Activated naive CD8-positive, alpha-beta T cell treated with anti-CD3 and anti-CD28 coated beads for 36 hours (primary cell): ENCODE data around the gene ATG9B. TPM values are rescaled to one million over a fixed set of nuclear protein-coding genes. Genes with fewer than 3 reads are reported as not detected.

Experiments used
- DNase-seq: peaks from one replicate; pipeline ENCODE4 v3.0.0; 2021
- H3K27ac Mint-ChIP-seq: one replicate; pipeline ENCODE4 v1.8.0; 2022; ENCODE audit warnings: mild to moderate bottlenecking, moderate library complexity, mixed read lengths
- H3K27me3 Mint-ChIP-seq: one replicate; pipeline ENCODE4 v1.8.0; 2022; ENCODE audit warnings: mild to moderate bottlenecking, mixed read lengths
- H3K36me3 Mint-ChIP-seq: one replicate; pipeline ENCODE4 v1.8.0; 2021; ENCODE audit warnings: mild to moderate bottlenecking, mixed read lengths
- H3K4me1 Mint-ChIP-seq: one replicate; pipeline ENCODE4 v1.8.0; 2021; ENCODE audit warnings: mixed read lengths
- H3K4me3 Mint-ChIP-seq: one replicate; pipeline ENCODE4 v1.8.0; 2022; ENCODE audit warnings: mild to moderate bottlenecking, moderate library complexity, mixed read lengths
- H3K9me3 Mint-ChIP-seq: one replicate; pipeline ENCODE4 v1.8.0; 2022; ENCODE audit warnings: mixed read lengths
- total RNA-seq, 2 experiments: library from RNA; stranded (reverse); gene quantifications; one replicate each; pipeline ENCODE4 v1.2.3, GENCODE V29; 2021

Gene ATG9B, protein sequence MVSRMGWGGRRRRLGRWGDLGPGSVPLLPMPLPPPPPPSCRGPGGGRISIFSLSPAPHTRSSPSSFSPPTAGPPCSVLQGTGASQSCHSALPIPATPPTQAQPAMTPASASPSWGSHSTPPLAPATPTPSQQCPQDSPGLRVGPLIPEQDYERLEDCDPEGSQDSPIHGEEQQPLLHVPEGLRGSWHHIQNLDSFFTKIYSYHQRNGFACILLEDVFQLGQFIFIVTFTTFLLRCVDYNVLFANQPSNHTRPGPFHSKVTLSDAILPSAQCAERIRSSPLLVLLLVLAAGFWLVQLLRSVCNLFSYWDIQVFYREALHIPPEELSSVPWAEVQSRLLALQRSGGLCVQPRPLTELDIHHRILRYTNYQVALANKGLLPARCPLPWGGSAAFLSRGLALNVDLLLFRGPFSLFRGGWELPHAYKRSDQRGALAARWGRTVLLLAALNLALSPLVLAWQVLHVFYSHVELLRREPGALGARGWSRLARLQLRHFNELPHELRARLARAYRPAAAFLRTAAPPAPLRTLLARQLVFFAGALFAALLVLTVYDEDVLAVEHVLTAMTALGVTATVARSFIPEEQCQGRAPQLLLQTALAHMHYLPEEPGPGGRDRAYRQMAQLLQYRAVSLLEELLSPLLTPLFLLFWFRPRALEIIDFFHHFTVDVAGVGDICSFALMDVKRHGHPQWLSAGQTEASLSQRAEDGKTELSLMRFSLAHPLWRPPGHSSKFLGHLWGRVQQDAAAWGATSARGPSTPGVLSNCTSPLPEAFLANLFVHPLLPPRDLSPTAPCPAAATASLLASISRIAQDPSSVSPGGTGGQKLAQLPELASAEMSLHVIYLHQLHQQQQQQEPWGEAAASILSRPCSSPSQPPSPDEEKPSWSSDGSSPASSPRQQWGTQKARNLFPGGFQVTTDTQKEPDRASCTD
- 10 to 100 TPM; 12.3 TPM for total RNA-seq

DNA sequence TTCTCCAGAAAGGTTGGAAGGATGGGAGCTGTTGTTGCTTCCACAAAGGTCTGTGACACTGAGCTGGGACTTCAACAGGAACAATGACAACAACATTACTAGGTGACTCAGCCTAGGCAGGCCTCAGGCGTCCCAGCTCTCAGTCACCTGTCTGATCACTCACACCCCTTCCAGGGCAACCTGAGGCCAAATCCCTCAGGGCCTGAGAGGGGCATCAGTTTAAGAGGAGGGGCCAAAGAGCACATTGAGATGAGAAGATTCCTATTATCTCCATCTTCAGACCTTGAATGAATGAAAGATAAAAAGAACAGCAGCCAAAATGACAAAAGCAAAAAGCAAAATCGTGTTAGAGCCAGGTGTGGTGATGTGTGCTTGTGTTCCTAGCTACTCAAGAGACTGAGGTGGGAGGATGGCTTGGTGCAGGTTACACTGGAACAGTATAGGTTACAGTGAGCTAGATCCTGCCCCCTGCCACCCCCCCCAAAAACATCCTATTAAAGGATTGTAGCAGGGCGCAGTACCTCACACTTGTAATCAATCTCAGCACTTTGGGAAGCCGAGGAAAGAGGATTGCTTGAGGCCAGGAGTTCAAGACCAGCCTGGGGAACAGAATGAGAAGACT lies at the start of gene ATG9B:
ATG9B (minus strand) TSS at position 60 of the 622 bp plus-strand sequence. CDS start 71 bp downstream, outside the sequence.
- peaks cover 17% of the 10 kb centered on the region for H3K4me1 Mint-ChIP-seq
- peaks cover 7% of the 10 kb centered on the region for H3K27me3 Mint-ChIP-seq
- H3K36me3 Mint-ChIP-seq = peaks cover 5% of the 10 kb centered on the region
- no peak within 1 kb of the TSS for H3K27ac Mint-ChIP-seq
- H3K9me3 Mint-ChIP-seq = no peaks in the 10 kb centered on the region
- no peak within 1 kb of the TSS for H3K4me3 Mint-ChIP-seq
- no peak for DNase-seq

DNA sequence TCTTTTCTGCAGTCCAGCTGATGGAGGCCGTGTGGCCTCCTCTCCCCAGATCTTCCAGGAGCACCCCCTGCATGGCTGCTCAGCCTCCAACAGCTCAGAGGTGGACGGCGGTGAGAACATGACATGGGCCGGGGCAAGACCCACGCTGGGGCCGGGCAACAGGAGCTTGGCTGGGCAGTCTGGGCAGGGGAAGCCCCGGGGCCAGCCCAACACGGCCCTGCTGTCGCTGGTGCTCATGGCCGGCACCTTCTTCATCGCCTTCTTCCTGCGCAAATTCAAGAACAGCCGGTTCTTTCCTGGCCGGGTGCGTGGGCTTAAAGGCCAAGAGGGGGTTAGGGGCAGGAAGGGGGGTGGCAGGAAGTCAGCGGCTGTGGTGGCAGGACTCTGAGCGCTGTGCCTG lies 49.7 kb upstream of the ATG9B start:
- H3K4me3 Mint-ChIP-seq = no peak overlapping the region
- DNase-seq = no peak
- no peaks in the 10 kb centered on the region for H3K9me3 Mint-ChIP-seq
- H3K36me3 Mint-ChIP-seq = peaks cover 9% of the 10 kb centered on the region
- no peak overlapping the region for H3K27ac Mint-ChIP-seq
- peaks cover 6% of the 10 kb centered on the region for H3K4me1 Mint-ChIP-seq
- H3K27me3 Mint-ChIP-seq = no peaks in the 10 kb centered on the region

DNA sequence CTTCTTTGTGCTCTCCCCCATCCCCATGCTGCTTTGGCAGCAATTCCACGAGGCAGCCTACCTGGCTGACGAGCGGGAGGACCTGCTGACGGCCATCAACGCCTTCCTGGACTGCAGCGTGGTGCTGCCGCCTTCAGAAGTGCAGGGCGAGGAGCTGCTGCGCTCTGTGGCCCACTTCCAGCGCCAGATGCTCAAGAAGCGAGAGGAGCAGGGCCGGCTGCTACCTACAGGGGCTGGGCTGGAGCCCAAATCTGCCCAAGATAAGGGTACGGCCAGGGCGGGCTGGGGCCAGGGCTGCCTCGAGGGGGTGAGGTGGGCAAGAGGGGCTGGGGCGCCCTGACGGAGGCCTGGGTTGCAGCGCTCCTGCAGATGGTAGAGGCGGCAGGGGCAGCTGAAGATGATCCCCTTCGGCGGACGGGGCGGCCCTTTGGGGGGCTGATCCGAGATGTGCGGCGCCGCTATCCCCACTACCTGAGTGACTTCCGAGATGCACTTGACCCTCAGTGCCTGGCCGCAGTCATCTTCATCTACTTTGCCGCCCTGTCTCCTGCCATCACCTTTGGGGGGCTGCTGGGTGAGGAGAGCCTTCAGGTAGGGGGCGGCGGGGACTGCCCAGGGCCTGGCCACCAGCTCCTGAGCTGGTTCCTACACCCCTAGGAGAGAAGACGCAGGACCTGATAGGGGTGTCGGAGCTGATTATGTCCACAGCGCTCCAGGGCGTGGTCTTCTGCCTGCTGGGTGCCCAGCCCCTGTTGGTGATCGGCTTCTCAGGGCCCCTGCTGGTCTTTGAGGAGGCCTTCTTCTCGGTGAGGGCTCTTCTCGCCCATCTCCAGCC lies 47.0 kb upstream of the ATG9B start:
- no peak overlapping the region for H3K27ac Mint-ChIP-seq
- H3K27me3 Mint-ChIP-seq = no peaks in the 10 kb centered on the region
- no peaks in the 10 kb centered on the region for H3K9me3 Mint-ChIP-seq
- H3K36me3 Mint-ChIP-seq = peaks cover 4% of the 10 kb centered on the region
- no peak overlapping the region for H3K4me3 Mint-ChIP-seq
- no peaks in the 10 kb centered on the region for H3K4me1 Mint-ChIP-seq
- no peak for DNase-seq

DNA sequence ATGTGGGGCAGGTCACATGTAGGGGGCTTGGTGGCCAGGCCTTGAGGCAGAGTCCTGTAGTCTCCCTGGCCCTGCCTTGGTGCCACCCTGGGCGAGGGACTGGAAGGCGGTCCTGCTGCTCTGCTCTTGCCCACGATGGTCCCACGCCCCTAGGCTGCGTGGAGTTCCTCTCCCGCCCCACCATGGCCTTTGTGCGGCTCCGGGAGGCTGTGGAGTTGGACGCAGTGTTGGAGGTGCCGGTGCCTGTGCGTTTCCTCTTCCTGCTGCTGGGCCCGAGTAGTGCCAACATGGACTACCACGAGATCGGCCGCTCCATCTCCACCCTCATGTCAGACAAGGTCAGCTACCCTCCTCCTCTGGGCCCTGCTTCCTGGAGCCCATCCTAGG lies 46.3 kb upstream of the ATG9B start:
- Mint-ChIP-seq H3K27me3 (no peaks in the 10 kb centered on the region), H3K9me3 (no peaks in the 10 kb centered on the region), H3K27ac (no peak overlapping the region), H3K36me3 (no peaks in the 10 kb centered on the region), H3K4me1 (no peaks in the 10 kb centered on the region), H3K4me3 (no peak overlapping the region)
- DNase-seq = no peak

DNA sequence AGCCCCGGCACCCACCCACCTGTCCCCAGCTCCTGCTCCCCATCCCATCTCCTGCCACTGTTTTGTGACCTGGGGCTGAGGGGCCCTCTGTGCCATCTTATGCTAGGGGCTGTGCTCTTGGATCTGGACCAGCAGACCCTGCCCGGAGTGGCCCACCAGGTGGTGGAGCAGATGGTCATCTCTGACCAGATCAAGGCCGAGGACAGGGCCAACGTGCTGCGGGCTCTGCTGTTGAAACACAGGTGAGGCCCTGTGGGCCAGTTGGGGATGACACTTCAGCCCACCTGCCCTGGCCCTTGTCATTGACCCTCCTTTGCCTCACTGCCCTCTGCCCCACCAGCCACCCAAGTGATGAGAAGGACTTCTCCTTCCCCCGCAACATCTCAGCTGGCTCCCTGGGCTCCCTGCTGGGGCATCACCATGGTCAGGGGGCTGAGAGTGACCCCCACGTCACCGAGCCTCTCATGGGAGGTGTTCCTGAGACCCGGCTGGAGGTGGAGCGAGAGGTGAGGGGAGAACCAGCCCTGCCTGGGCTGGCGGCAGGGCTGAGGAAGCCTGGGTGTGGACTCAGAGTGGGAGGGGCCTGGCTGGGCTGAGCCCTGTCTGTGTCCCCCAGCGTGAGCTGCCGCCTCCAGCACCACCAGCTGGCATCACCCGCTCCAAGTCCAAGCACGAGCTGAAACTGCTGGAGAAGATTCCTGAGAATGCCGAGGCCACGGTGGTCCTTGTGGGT lies 45.7 kb upstream of the ATG9B start:
- DNase-seq = no peak
- H3K4me1 Mint-ChIP-seq = no peaks in the 10 kb centered on the region
- no peaks in the 10 kb centered on the region for H3K9me3 Mint-ChIP-seq
- no peaks in the 10 kb centered on the region for H3K36me3 Mint-ChIP-seq
- no peak overlapping the region for H3K27ac Mint-ChIP-seq
- H3K27me3 Mint-ChIP-seq = no peaks in the 10 kb centered on the region
- H3K4me3 Mint-ChIP-seq = no peak overlapping the region

DNA sequence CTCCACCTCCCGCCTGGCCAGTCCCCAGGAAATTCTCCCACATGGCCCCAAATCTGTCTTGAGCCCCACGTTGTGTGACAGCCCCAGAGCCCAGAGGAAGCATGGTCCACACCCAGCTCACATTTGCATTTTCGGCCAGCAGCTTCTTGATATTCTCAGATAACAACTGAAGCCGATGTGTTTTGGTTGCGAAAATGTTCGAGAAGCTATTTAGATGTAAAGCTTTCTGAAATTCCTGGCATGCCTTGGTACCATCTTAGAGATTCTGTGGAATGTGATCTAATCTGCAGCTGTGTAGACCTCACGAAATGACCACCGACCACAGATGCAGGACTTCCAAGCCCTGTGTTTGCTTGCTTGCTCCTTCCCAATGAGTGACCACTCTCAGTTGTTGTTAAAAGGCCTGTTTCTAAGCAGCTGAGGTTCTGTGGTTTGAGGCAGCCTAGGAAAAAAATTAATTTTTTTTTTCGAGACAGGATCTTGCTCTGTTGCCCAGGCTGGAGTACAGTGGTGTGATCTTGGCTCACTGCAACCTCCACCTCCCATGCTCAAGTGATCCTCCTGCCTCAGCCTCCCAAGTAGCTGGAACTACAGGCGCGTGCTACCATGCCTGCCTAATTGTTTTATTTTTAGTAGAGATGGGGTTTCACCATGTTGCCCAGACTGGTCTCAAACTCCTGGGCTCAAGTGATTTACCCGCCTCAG lies 43.9 kb upstream of the ATG9B start:
- Mint-ChIP-seq H3K4me1 (peaks cover 2% of the 10 kb centered on the region), H3K4me3 (no peak overlapping the region), H3K27me3 (no peaks in the 10 kb centered on the region), H3K27ac (no peak overlapping the region), H3K9me3 (no peaks in the 10 kb centered on the region), H3K36me3 (peaks cover 8% of the 10 kb centered on the region)
- no peak for DNase-seq

DNA sequence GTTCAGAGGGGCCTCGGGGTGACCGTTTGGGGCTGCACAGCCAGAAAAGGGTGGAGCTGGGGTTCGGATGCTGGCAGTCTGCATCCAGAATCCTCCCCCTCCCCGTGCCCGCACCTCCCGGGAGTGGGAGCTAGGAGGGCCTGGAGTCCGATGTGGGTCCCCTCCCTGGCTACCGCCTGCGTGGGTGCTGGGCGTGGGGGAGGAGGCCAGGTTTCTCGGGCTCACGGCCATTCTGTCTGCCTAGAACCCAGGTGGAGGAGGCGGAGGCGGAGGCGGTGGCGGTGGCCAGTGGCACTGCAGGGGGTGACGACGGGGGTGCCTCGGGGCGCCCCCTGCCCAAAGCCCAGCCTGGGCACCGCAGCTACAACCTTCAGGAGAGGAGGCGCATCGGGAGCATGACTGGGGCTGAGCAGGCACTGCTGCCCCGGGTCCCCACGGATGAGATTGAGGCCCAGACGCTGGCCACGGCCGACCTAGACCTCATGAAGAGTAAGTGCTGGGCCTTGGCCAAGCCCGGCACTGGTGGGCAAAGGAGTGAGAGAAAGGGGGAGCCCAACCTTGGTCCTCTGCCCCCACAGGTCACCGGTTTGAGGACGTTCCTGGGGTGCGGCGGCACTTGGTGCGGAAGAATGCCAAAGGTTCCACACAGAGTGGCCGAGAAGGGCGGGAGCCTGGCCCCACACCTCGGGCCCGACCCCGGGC lies 42.1 kb upstream of the ATG9B start:
- no peaks in the 10 kb centered on the region for H3K27me3 Mint-ChIP-seq
- no peak overlapping the region for H3K4me3 Mint-ChIP-seq
- DNase-seq = no peak
- peaks cover 9% of the 10 kb centered on the region for H3K36me3 Mint-ChIP-seq
- H3K9me3 Mint-ChIP-seq = no peaks in the 10 kb centered on the region
- no peak overlapping the region for H3K27ac Mint-ChIP-seq
- peaks cover 4% of the 10 kb centered on the region for H3K4me1 Mint-ChIP-seq

DNA sequence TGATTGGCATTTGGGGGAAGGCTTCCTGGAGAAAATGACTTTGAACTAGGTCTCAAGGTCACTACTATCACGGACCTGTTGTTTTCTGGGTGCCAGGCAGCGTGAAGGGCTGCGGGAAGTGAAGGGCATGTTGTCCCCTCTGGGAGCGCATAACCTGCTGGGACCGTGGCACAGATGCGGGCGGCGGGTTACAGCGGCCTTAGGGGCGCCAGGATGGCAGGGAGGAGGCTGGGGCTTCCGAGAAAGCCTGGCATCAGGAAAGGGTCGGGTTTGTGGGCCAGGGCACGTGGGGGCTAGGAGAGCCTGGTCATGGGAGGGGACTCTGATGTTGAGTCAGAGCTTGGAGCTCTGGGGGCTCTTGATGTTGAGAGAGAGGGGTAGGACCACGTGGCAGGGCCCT lies 41.2 kb upstream of the ATG9B start:
- H3K36me3 Mint-ChIP-seq = peaks cover 10% of the 10 kb centered on the region
- peaks cover 10% of the 10 kb centered on the region for H3K4me1 Mint-ChIP-seq
- H3K9me3 Mint-ChIP-seq = no peaks in the 10 kb centered on the region
- DNase-seq = no peak
- H3K27ac Mint-ChIP-seq = no peak overlapping the region
- no peaks in the 10 kb centered on the region for H3K27me3 Mint-ChIP-seq
- H3K4me3 Mint-ChIP-seq = no peak overlapping the region

DNA sequence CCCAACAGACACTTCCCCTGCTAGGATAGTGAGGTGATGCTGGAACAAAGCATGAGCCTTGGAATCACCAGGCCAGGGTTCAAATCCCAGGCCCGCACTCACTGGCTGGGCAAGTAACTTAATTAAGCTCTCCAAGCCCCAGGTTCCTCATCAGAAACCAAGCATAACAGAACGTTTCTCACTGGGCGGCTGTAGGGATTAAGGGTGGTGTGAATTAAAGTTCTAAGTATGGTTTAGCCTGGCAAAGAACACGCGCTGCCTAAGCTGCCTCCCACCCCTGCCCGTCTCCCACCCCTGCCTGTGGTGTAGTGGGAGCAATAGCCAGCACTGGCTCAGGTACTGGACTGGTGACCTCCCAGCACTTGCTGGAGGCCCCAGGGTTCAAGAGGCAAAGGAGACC lies 40.7 kb upstream of the ATG9B start:
- Mint-ChIP-seq H3K9me3 (no peaks in the 10 kb centered on the region), H3K4me3 (no peak overlapping the region)

DNA sequence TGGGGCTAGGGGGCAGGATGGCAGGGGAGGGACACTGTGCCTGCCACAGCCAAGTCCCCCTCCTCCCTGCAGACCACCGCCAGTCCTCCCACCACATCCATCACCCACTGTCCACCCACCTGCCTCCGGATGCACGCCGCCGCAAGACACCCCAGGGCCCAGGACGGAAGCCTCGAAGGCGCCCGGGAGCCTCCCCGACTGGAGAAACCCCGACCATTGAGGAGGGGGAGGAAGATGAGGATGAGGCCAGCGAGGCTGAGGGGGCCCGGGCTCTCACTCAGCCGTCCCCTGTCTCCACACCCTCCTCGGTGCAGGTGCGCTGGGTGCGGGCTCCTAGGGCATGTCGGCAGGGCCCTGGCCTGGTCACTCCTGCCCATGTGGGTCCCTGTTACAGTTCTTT lies 40.2 kb upstream of the ATG9B start:
- no peak for DNase-seq
- no peak overlapping the region for H3K27ac Mint-ChIP-seq
- peaks cover 12% of the 10 kb centered on the region for H3K4me1 Mint-ChIP-seq
- H3K27me3 Mint-ChIP-seq = no peaks in the 10 kb centered on the region
- H3K36me3 Mint-ChIP-seq = peaks cover 10% of the 10 kb centered on the region
- H3K9me3 Mint-ChIP-seq = no peaks in the 10 kb centered on the region
- no peak overlapping the region for H3K4me3 Mint-ChIP-seq

More for the DNA sequence above, 40.7 kb upstream of the ATG9B start:
- peaks cover 12% of the 10 kb centered on the region for H3K4me1 Mint-ChIP-seq
- DNase-seq = no peak
- no peaks in the 10 kb centered on the region for H3K27me3 Mint-ChIP-seq
- peaks cover 10% of the 10 kb centered on the region for H3K36me3 Mint-ChIP-seq
- no peak overlapping the region for H3K27ac Mint-ChIP-seq

DNA sequence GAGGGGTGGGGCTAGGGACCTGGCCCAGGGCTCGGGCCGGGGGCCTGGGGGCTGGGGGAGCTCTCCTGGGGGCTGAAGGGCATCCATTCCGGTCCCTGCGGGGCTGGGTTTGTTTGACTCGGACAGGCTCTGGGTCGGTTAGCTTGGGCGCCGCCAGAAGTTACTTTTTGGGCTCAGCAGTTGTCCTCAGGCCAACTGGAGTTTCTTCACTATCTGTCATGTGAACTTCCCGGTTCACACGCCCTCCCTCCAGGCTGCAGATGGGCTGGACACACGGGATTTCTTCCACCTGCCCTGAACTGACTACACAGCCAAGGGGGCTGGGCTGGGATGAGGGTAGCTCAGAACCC lies 38.9 kb upstream of the ATG9B start:
- Mint-ChIP-seq H3K36me3 (peaks cover 10% of the 10 kb centered on the region), H3K4me3 (no peak overlapping the region), H3K27me3 (no peaks in the 10 kb centered on the region), H3K4me1 (peaks cover 21% of the 10 kb centered on the region), H3K9me3 (no peaks in the 10 kb centered on the region), H3K27ac (no peak overlapping the region)
- DNase-seq = no peak

DNA sequence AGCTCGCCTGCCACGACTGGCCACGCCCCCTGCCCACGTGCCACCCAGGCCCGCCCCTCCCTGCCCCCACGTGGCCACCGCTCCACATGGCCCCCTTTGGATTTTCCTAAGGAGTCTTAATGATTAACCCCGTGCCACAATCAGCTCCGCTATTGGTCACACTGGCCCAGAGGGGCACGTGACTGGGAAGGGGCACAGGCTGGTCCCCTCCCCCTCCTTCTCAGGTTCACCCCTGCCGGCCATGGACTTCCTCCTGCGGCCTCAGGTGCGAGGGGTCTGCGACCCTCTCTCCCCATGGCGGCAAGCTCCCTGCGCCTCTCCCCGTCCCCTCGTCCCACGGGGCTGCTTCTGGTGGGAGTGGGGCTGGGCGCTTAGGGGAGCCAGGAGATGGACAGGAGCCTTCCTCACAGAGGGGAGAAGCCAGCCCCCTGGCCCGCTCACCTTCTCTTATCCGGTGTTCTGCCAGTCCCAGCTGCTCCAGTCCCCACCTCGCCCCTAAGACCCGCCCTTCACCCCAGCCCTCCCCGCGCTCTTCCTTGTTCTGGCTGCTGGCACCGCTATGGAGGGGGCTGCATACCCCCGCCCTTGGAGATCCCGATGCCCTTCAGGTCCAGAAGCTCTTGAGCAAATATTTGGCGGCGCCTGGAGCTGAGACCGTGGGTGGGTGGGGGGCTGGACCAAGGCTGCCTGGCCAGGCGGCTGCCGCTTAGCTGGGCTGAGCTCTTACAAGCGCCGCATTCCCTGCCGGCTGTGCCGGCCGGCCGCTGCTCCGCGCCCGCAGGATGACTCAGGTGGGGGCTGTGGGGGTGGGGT lies 38.3 kb upstream of the ATG9B start:
- H3K9me3 Mint-ChIP-seq = no peaks in the 10 kb centered on the region
- DNase-seq = no peak
- no peak overlapping the region for H3K4me3 Mint-ChIP-seq
- H3K27ac Mint-ChIP-seq = no peak overlapping the region
- H3K4me1 Mint-ChIP-seq = peaks cover 21% of the 10 kb centered on the region
- H3K27me3 Mint-ChIP-seq = no peaks in the 10 kb centered on the region
- H3K36me3 Mint-ChIP-seq = peaks cover 10% of the 10 kb centered on the region

DNA sequence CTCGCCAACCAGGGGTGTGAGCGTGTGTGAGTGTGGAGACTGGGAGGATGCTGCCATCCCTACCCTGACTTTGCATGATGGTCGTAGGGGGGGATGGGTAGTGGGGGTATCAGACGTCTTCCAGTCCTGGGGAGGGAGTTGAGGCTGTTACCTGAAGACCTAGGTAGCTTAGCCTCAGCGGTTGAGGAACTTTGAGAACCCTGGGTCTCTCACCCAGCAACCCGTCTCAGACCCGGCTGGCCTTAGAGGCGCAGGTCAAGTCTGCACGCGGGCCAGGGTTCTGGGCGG lies 37.8 kb upstream of the ATG9B start:
- no peak for DNase-seq
- Mint-ChIP-seq H3K27ac (no peak overlapping the region), H3K4me1 (peaks cover 26% of the 10 kb centered on the region), H3K4me3 (no peak overlapping the region), H3K27me3 (no peaks in the 10 kb centered on the region), H3K36me3 (peaks cover 10% of the 10 kb centered on the region), H3K9me3 (no peaks in the 10 kb centered on the region)
